Endothelial cell of umbilical vein (primary cell): ENCODE results near the gene LDLRAD4. TPM values are rescaled to one million over a fixed set of nuclear protein-coding genes. Genes with fewer than 3 reads are reported as not detected.

Source experiments
- BruUV-seq: library from RNA; stranded (reverse); fragments of 400-500 nt; replicated peaks from 2 replicates; lab custom pipeline; 2021; lab: Mats Ljungman, UMichigan
- CTCF ChIA-PET: fragments of 300-600, 350-600 bp; sonication (Branson Sonifier 250); formaldehyde crosslinking; loops from one replicate; lab custom pipeline; 2021; ENCODE audit warnings: antibody characterized with exemption, inconsistent platforms; lab: Charles Lee
- POLR2A ChIA-PET: fragments of 300-600, 350-600 bp; sonication (Branson Sonifier 250); formaldehyde crosslinking; loops from one replicate; lab custom pipeline; 2021; ENCODE audit warnings: antibody characterized with exemption, inconsistent platforms; lab: Charles Lee
- DNase-seq: peaks from one replicate; pipeline ENCODE4 v3.0.0-alpha.2; 2011; ENCODE audit warnings: low read depth, low spot score
- FAIRE-seq: peaks from 2 replicates; lab custom pipeline; 2011; peaks lifted over from hg19 to GRCh38; lab: Jason Lieb, UNC
- H2AFZ ChIP-seq: 2 replicates; pipeline ENCODE4 v1.6.0; 2012; ENCODE audit warnings: low read depth, low read length, control low read depth, inconsistent platforms
- H3K27ac ChIP-seq: 2 replicates; pipeline ENCODE4 v1.5.1; 2011; ENCODE audit warnings: low read depth, mild to moderate bottlenecking, control low read depth, low read length, moderate library complexity; ENCODE audit not compliant: insufficient read depth
- H3K27me3 ChIP-seq, 2 experiments: 2 replicates each; pipeline versions ENCODE4 v1.6.0 to v1.6.1; 2011; ENCODE audit warnings: low read length in 2 of 2, mixed read lengths in 1 of 2; ENCODE audit not compliant: control insufficient read depth in 2 of 2, insufficient read depth in 2 of 2
- H3K36me3 ChIP-seq, 2 experiments: 2 replicates in 1 of 2; 3 replicates in 1 of 2; pipeline ENCODE4 v1.5.1; 2011; ENCODE audit warnings: low read length in 2 of 2, mild to moderate bottlenecking in 1 of 2, moderate library complexity in 1 of 2; ENCODE audit not compliant: control insufficient read depth in 2 of 2, insufficient read depth in 2 of 2; ENCODE audit errors: extremely low read depth in 1 of 2
- H3K4me1 ChIP-seq: 3 replicates; pipeline ENCODE4 v1.5.1; 2011; ENCODE audit warnings: mild to moderate bottlenecking, low read length; ENCODE audit not compliant: control insufficient read depth, insufficient read depth; ENCODE audit errors: extremely low read depth
- H3K4me2 ChIP-seq: 2 replicates; pipeline ENCODE4 v1.6.1; 2011; ENCODE audit warnings: low read length, control low read depth, mixed read lengths; ENCODE audit not compliant: insufficient read depth
- H3K4me3 ChIP-seq, 3 experiments: fragments of 200-600 bp in 1 of 3; sonication (generic), shearing (Covaris generic) in 1 of 3; replicated peaks in 1 of 3; 2 replicates each; pipeline ENCODE4 v1.5.1; 2011 to 2016; ENCODE audit warnings: control low read depth in 3 of 3, low read length in 3 of 3, mild to moderate bottlenecking in 2 of 3, inconsistent platforms in 1 of 3, low read depth in 1 of 3, moderate library complexity in 1 of 3; ENCODE audit not compliant: insufficient read depth in 1 of 3
- H3K79me2 ChIP-seq: 2 replicates; pipeline ENCODE4 v1.6.0; 2012; ENCODE audit warnings: low read length, inconsistent platforms; ENCODE audit not compliant: control insufficient read depth, insufficient read depth
- H3K9ac ChIP-seq: replicated peaks from 2 replicates; pipeline ENCODE3; 2011; ENCODE audit warnings: low read length, control low read depth; ENCODE audit not compliant: insufficient read depth; ENCODE audit errors: extremely low read depth
- H3K9me1 ChIP-seq: replicated peaks from 3 replicates; pipeline ENCODE4 v1.6.0; 2011; ENCODE audit warnings: mild to moderate bottlenecking, low read length; ENCODE audit not compliant: control insufficient read depth, insufficient read depth; ENCODE audit errors: extremely low read depth
- H3K9me3 ChIP-seq: replicated peaks from 2 replicates; pipeline ENCODE4 v1.5.1; 2012; ENCODE audit warnings: low read length, inconsistent platforms; ENCODE audit not compliant: control insufficient read depth, insufficient read depth
- H4K20me1 ChIP-seq: replicated peaks from 2 replicates; pipeline ENCODE3; 2011; ENCODE audit warnings: mild to moderate bottlenecking, low read length; ENCODE audit not compliant: control insufficient read depth, insufficient read depth; ENCODE audit errors: extremely low read depth
- FOS ChIP-seq: IDR thresholded peaks from 2 replicates; pipeline ENCODE4 v1.6.1; 2011; ENCODE audit warnings: mild to moderate bottlenecking, low read length, moderate library complexity, borderline replicate concordance; ENCODE audit not compliant: insufficient read depth
- MYC ChIP-seq: IDR thresholded peaks from one replicate; pipeline ENCODE4 v1.6.1; 2011; ENCODE audit warnings: mild to moderate bottlenecking, low read depth, low read length
- POLR2AphosphoS5 ChIP-seq: IDR thresholded peaks from 2 replicates; pipeline ENCODE4 v1.6.1; 2012; ENCODE audit warnings: low read depth, mild to moderate bottlenecking, control low read depth, low read length, moderate library complexity; ENCODE audit not compliant: insufficient read depth
- dilution Hi-C: fragments of 300-500 bp; cut with MboI; formaldehyde crosslinking; loops from one replicate; pipeline ENCODE4 v1.15.0; 2019; ENCODE audit warnings: low sequenced_read_pairs; ENCODE audit not compliant: extremely low pct_ligation_motif_present
- intact Hi-C: fragments of 100-400 bp; cut with micrococcal nuclease; formaldehyde crosslinking; loops from one replicate; pipeline ENCODE4 v1.10.0; 2022
- polyA plus RNA-seq, 4 experiments: library from polyadenylated mRNA; depleted of rRNA in 3 of 4; stranded (reverse) in 3 of 4; unstranded in 1 of 4; fragments of >200 nt; gene quantifications; 2 replicates each; pipeline versions ENCODE4 v1.2.1 to v1.2.3, GENCODE V29; 2011 to 2012; ENCODE audit warnings: missing spikeins in 1 of 4
- total RNA-seq: library from RNA; stranded (reverse); gene quantifications from 2 replicates; pipeline ENCODE4 v1.2.3, GENCODE V29; 2021
- TF ChIP-seq, protein P1 (sequence below), 2 donors: IDR thresholded peaks; 1 replicate in 1 of 2; 2 replicates in 1 of 2; pipeline ENCODE4 v1.5.1; 2011; ENCODE audit warnings: low read length in 2 of 2, mild to moderate bottlenecking in 2 of 2, moderate library complexity in 2 of 2, control low read depth in 1 of 2, inconsistent platforms in 1 of 2, low read depth in 1 of 2; ENCODE audit not compliant: insufficient read depth in 1 of 2; ENCODE audit errors: extremely low read depth in 1 of 2
- TF ChIP-seq, protein P2 (sequence below): IDR thresholded peaks from 2 replicates; pipeline ENCODE4 v1.6.1; 2011; ENCODE audit not compliant: insufficient read depth, insufficient read length

The LDLRAD4 gene
- total and polyA plus RNA-seq, 2 donors (not counting 3 experiments of a cell fraction or from before 2014, with no cell fraction given) = 5.2 to 6.5 TPM

DNA sequence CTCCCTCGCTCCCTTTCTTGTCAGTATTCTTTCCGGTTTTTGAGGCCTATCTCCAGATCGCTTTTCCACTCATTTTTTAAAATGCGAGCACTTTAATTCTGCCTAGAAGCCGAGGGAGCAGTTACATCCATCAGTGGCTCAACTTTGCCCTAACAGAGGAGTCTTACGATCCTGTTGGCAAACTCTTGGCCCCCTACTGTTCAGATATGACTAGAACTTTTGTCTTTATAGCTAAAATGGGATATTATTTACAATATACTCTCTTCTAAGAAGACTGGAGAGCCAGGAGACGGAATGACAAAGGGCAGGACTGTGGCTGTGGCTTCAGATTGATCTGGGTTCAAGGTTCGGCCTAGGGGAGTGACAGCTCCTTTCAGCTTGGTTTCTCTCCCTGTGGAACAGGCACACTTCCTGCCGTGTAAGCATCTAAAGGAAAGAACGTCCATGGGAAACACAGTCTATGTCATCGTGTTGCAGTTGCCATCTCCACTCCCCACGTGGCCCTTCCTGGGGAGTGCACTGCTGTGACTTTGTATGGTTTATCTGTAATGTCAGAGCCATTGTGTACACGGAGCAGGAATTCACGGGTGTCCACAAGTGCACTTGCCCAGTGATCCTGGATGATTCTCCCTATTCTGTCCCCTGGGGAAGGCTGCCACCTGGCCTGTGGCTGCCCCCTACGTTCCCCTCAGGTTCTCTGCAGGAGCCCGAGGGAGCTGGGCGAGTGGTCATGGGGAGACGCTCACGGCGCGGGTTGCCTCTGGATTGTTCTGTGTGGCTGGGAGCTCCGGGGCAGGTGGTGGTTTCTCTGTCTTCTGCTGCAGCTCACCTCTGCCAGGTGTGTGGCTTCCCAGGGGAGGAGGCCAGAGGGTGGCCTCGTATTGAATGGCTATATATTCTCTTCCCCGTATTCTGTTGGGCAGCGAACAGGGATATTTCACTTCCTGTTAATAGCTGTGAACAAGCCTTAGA, 222.0 kb downstream of the LDLRAD4 start:
- intact Hi-C loops (loop anchor here (1.0 kb wide), 1 partner anchor 224 kb away; no protein-coding TSS in a partner anchor), dilution Hi-C loops (no loop called here)
- Histone ChIP-seq H2AFZ (no peak overlapping the region), H3K4me3 (no peak overlapping the region), H3K9me1 (no peaks in the 10 kb centered on the region), H3K27me3 (no peaks in the 10 kb centered on the region), H3K9ac (no peak overlapping the region), H3K4me2 (no peak overlapping the region), H3K27ac (no peak overlapping the region), H3K36me3 (no peaks in the 10 kb centered on the region), H3K79me2 (no peaks in the 10 kb centered on the region), H3K9me3 (no peaks in the 10 kb centered on the region), H3K4me1 (peaks cover 9% of the 10 kb centered on the region), H4K20me1 (no peaks in the 10 kb centered on the region)
- ChIA-PET POLR2A (no interaction called here), CTCF (interaction anchor here (0.6 to 3.0 kb wide), 11 partner anchors 8 to 328 kb away, joined by 3 to 9 read pairs (median 3); no protein-coding TSS in a partner anchor)
- no peak for FAIRE-seq
- TF ChIP-seq, protein P1, sequence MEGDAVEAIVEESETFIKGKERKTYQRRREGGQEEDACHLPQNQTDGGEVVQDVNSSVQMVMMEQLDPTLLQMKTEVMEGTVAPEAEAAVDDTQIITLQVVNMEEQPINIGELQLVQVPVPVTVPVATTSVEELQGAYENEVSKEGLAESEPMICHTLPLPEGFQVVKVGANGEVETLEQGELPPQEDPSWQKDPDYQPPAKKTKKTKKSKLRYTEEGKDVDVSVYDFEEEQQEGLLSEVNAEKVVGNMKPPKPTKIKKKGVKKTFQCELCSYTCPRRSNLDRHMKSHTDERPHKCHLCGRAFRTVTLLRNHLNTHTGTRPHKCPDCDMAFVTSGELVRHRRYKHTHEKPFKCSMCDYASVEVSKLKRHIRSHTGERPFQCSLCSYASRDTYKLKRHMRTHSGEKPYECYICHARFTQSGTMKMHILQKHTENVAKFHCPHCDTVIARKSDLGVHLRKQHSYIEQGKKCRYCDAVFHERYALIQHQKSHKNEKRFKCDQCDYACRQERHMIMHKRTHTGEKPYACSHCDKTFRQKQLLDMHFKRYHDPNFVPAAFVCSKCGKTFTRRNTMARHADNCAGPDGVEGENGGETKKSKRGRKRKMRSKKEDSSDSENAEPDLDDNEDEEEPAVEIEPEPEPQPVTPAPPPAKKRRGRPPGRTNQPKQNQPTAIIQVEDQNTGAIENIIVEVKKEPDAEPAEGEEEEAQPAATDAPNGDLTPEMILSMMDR (IDR thresholded peaks at IDR 0.05; ENCODE audit: extremely low read depth in 1 of 2, insufficient read depth in 1 of 2, low read depth in 1 of 2, low read length in 2 of 2) = no peak
- TF ChIP-seq, protein P2, sequence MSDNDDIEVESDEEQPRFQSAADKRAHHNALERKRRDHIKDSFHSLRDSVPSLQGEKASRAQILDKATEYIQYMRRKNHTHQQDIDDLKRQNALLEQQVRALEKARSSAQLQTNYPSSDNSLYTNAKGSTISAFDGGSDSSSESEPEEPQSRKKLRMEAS = no peak
- TF ChIP-seq FOS = no peak
- TF ChIP-seq MYC = no peak
- no peak for TF ChIP-seq POLR2AphosphoS5
- DNase-seq = no peak
- no TSS peak for BruUV-seq
